Hematopoietic multipotent progenitor cell treated with erythropoietin and hydrocortisone succinate and interleukin-3 and kit ligand, for 8 days (in vitro differentiated cells): ENCODE data around the gene IL36RN.

Experiments used
- DNase-seq: peaks from one replicate; pipeline ENCODE4 v3.0.0-alpha.2; 2015

Gene IL36RN

GRCh38 chr2:113058998-113059960 is at the start of gene IL36RN:
IL36RN (plus strand) TSS chr2:113059198; CDS start chr2:113059439, 241 bp downstream.
- DNase-seq, result no peak

DNA sequence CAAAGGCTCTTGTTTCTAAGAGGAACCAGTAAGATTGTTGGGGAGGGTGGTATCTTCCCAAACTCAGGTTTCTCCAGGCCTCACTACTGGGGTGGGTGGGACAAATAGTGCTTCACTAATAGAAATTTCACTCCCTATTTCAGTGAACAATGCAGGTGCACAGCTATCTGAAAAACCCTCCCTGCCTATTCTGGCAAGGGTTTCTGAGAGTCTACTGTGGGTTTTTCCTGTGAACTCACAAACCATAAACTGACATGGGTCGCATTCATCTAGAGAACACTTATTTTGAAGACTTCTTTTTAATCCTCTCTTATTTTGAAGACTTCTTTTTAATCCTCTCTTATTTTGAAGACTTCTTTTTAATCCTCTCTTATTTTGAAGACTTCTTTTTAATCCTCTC is 49.4 kb upstream of the IL36RN start:
- DNase-seq, result no peak

DNA sequence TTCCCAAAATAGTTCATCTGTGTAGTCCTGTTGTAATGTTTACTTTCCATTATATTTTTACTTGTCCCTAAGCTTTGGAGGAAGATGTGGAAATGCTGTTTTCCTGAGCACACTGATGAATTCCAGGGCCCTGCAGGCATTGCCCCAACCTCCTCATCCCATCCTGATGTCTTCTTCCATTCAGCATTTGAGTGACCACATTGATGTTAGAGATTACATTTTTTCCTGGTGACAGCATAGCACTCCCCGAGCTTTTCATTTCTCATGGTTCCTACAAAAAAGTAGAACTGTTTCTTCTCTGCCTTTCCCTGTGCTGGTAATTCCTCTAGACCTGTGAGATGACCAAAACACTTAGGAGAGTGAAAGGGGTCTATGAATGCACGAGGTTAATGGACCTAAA is 48.9 kb upstream of the IL36RN start:
- no peak for DNase-seq

DNA sequence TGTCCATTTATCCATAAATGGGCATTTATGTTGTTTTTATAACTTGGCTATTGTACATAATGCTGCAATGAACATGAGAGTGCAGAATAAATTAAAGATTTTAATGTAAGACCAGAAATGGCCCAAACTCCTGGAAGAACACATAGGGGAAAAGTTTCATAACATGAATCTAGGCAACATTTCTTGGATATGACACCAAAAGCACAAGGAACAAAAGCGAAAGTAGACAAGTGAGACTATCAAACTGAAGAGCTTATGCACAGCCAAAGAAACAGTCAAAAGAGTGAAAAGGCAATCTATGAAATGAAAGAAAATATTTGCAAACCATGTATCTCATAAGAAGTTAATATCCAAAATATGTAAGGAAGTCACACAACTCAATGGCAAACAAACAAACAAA is 47.9 kb upstream of the IL36RN start:
- no peak for DNase-seq

GRCh38 chr2:113012436-113013335 is 46.3 kb upstream of the IL36RN start:
- peak; percentile 72 for DNase-seq

- DNase-seq, result no peak
These were observed 45.7 kb upstream of the IL36RN start for GRCh38 chr2:113013336-113013661.

DNA sequence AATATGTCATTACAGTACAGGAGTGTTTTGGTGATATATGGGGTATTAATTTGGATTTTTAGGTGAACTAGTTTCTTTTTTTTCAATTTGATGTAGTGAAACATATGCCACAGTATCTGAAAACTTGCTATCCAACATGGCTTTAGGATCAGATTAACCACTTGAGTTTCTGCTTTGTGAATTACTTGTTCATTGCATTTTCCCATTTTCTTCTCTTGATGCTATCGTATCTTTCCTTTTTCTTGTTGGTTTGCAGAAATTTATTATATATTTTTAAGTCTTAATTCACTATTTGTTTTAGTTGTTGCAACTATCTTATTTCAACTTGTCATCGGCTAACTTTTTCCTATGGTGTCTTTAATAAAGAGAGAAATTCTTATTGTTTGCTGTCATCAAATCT is 44.9 kb upstream of the IL36RN start:
- no peak for DNase-seq

DNA sequence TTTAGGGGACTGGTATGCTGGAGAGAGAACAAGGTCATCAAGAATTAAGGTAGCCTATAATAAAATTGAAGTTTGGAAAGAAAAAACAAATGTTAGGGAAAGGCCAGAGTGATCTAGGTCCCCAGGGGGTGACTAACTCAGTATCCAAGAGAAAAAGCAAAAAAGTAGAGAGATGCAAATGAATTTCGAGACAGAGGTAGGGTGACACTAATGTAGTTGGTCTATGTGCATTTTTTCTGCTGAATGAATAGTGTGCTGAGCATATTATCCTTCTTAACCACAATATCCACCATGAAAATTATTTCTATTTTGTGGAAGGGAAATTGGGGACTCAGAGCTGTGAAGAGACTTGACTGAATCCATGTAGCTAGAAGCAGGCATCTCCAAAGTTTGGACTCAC is 44.0 kb upstream of the IL36RN start:
- no peak for DNase-seq

- DNase-seq, result no peak
These were observed 43.3 kb upstream of the IL36RN start for GRCh38 chr2:113015655-113016054.

DNA sequence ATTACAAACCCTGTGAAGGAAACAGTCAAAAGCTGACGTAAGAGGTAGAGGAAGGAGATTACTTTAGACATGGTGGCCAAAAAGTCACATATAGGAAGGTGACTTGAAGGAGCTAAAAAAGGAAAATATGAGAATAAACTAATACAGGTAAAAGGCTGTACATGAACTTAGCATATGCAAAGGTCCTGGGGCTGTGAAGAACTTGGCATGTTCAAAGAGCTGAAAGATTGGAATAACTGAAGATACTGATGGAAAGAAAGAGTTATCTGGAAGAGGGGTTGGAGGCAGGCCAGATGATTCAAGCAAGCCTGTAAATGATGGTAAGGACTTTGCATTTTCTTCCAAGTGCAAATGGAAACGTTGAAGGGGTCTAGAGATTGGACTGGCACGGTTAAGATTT is 40.5 kb upstream of the IL36RN start:
- no peak for DNase-seq

GRCh38 chr2:113021312-113021711 is 37.7 kb upstream of the IL36RN start:
- DNase-seq, result no peak

DNA sequence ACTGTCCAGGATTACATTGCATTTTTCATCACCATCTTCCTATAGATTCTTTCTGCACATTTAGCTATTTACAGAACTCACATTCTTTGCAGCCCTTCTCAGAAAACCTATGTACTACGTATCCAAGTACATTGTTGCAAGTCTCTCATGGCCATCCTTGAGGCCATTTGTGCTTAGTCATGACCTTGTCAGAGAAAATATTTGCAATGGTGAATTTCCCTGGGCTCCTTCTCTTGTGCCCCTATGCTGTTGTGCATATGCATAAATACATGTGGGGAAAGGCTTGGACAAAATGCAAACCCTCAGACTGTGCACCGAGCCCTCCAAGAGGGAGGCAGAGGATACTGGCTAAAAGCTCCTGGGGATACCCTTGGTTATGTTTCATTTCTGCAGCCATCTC is 34.2 kb upstream of the IL36RN start:
- no peak for DNase-seq

- DNase-seq, result no peak
These were observed 33.3 kb upstream of the IL36RN start for GRCh38 chr2:113025737-113026136.

GRCh38 chr2:113027691-113028090 is 31.3 kb upstream of the IL36RN start:
- no peak for DNase-seq

- DNase-seq, result no peak
These were observed 30.9 kb upstream of the IL36RN start for GRCh38 chr2:113028112-113028511.

DNA sequence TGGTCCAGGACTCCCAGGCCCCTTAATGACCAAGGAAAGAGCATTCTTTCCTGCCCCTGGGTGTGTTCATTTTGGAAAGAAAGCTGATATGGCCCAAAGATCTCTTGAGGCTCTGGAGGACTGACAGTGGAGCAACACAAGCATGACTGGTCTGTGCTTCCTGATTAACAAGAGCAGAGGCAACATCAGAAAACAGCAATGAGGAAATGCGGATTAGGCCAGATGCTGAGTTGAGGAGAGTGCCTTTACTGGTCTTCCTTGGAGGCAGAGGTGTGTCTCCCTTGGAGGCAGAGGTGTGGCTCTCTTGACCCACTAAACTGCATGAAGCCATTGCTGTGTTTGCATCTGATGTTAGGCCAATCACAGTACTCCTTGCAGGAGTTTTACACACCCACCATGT is 26.3 kb upstream of the IL36RN start:
- no peak for DNase-seq

DNA sequence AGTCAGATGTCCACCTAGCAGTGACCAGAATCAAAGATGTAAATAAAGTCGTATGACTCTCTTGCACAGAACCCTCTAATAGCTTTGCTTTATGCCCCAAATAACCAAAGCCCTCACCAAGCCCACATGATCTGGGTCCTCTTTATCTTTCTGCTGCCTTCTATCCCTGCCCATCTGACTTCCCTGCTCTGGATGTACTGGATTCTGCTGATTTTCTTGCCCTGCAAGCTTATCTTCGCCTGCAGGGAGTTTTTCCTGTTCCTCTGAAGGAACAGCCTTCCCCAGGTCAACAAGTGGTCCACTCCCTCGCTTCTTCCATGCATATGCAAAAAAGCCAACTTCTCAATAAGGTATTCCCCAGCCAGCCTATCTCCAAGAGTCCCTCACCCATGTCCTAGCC is 25.0 kb upstream of the IL36RN start:
- DNase-seq, result peak; percentile 12

DNA sequence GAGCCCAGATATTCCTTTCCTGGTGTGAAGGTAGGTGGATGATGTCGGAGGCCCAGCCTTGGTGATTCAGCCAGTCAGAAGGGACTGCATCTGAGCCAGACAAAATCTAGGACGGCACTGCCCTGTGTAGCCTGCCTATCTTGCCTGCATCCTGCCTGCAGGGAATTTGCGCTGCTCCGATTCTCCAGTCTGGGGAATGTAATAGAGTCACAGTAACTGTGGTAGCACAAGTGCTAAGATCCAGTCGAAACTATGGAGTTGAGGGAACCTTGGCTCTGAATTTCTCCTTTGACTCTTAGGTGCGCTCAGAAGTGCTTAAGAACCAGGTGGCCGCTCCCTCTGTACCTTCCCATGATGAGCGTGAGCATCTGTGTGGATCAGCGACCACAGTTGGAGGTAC is 22.2 kb upstream of the IL36RN start:
- no peak for DNase-seq

- no peak for DNase-seq
These were observed 20.7 kb upstream of the IL36RN start for GRCh38 chr2:113038291-113038690.

DNA sequence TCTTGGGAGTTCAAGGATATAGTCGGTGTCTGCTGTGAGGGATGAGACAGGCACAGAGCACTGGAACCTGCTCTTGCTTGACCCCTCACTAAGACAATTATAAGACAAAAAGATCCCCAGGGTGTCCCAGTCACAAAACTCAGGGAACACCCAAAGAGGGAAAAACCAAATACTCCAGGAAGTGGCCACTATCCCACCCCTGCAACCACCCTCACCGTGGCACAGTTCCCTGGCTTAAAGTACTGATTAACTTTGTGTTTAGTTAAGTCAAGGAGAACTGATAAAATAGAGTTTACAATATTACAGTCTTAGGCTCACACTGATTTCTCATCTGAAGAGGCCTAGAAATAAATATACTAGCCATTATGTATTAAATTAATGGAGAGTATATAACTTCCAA is 19.8 kb upstream of the IL36RN start:
- DNase-seq, result no peak

GRCh38 chr2:113039719-113040118 is 19.3 kb upstream of the IL36RN start:
- no peak for DNase-seq

DNA sequence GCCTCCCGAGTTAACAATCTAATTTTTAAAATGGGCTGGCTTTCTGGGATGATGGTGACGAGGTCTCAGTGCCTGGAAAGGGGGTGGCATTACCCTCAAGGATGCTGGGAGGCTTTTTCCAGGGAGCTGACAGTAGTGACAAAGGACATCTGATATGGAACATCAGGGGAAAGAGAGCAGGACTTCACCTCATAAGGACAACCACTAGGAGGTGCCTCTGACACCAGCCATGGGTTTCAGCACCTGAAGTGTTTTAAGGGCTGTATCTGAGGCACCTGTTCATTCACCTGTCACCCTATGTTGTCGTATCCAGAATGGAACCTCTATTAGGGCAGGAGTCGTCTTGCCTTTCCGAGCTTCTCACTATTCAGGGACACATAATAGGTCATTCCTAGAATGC is 17.1 kb upstream of the IL36RN start:
- DNase-seq, result no peak

DNA sequence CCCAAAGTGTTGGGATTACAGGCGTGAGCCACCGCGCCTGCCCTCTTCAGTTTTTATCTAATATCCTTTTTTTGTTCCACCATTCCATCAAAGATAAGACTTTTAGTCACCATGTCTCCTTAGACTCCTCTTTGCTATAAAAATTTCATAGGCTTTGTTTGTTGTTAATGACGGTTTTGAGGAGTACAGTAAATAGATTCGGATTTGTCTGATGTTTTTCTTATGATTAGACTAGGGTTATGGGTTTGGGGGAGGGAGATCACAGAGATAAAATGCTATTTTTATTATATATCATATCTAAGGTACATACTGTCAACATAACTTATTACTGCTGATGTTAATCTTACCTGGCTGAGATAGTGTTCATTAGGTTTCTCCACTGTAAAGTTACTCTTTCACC is 12.5 kb upstream of the IL36RN start:
- DNase-seq, result no peak
